ENCODE data around the gene NDUFA9. TPM values are rescaled to one million over a fixed set of nuclear protein-coding genes. Genes with fewer than 3 reads are reported as not detected.

NDUFA9 gene
- total RNA-seq, 2 experiments from 2014 or later = 72.0 to 123 TPM

DNA sequence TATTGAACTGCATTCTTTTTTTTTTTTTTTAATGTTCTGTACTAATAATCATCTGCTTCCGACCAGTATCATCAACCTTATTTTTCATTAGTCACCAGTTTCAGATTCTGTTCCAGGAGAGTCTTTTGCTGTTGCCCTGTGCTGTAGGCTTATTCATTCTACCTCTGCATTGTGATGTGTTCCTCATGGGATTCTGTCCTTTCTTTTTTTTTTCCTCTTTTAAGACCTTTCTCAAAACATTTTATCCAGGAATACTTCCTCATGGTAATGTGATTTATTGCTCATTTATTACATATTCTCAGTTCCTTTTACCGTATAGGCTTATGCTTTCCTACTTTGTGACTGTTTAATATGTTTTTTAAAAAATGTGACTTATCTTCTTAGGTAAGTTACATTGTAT, 4.8 kb downstream of the NDUFA9 start:
- Histone ChIP-seq H4K20me1 (ENCODE audit: insufficient read depth, low read length) (peaks cover 18% of the 10 kb centered on the region; the same call in 1 of the 2 replicates), H3K27ac (ENCODE audit: low read depth, low read length, poor library complexity, severe bottlenecking) (no peak overlapping the region), H3K9me3 (ENCODE audit: low read length) (no peaks in the 10 kb centered on the region), H3K4me3 (ENCODE audit: low read depth, low read length, poor library complexity, severe bottlenecking) (no peak overlapping the region), H3K4me1 (ENCODE audit: insufficient read depth, low read length, poor library complexity, severe bottlenecking) (peaks cover 22% of the 10 kb centered on the region), H3K36me3 (ENCODE audit: insufficient read depth, low read length) (peaks cover 69% of the 10 kb centered on the region), H3K4me2 (ENCODE audit: low read length) (no peak overlapping the region), H2AFZ (ENCODE audit: low read length) (no peak overlapping the region), H3K79me2 (ENCODE audit: insufficient read depth, low read depth, low read length) (peaks cover 52% of the 10 kb centered on the region), H3K9me2 (ENCODE audit: insufficient read depth, low read length) (no peaks in the 10 kb centered on the region)
- no peak for TF ChIP-seq CTCF (conservative IDR thresholded peaks at IDR 0.05; ENCODE audit: low read length)
- TF ChIP-seq EZH2phosphoT487 (IDR thresholded peaks at IDR 0.05; ENCODE audit: borderline replicate concordance, low read depth, low read length) = no peak
- BruUV-seq (replicated peaks) = no TSS peak
- ChIA-PET CTCF (ENCODE audit: unreplicated experiment) (no interaction called here), POLR2A (no interaction called here)
- no peak for DNase-seq (ENCODE audit: low spot score)
- intact Hi-C loops (cut with micrococcal nuclease; ENCODE audit: unreplicated experiment) = no loop called here

DNA sequence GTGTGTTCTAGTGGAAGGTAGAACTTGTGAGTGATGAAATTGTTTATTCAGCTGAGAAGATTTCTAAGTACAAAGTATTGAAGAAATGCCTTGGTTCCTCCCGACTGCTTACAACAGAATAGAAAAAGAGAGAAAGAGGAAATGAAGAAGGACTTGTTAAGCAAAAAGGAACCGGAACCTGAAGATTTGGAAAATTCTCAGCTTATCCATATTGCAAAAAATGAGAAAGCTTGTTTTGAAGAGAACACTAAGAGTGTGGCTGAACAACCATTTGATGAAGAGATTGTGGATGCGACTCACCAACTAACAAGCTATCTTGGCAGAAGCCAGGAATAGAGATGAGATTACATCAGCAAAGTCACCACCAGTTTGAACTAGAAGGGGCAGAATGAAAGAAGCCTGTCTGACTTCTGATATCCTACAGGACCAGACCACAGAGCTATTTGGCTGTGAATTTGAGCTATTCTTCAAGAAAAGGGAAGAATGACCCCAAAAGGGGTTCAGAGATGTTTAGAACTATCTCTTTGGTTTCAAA, 15.1 kb downstream of the NDUFA9 start:
- H3K9me3 ChIP-seq (ENCODE audit: low read length) = no peaks in the 10 kb centered on the region
- H3K4me3 ChIP-seq (ENCODE audit: low read depth, low read length, poor library complexity, severe bottlenecking) = no peak overlapping the region
- H3K36me3 ChIP-seq (ENCODE audit: insufficient read depth, low read length) = peaks cover 100% of the 10 kb centered on the region
- TF ChIP-seq EZH2phosphoT487 (IDR thresholded peaks at IDR 0.05; ENCODE audit: borderline replicate concordance, low read depth, low read length) (no peak), CTCF (conservative IDR thresholded peaks at IDR 0.05; ENCODE audit: low read length) (no peak)
- no peak for DNase-seq (ENCODE audit: low spot score)
- no peak overlapping the region for H3K27ac ChIP-seq (ENCODE audit: low read depth, low read length, poor library complexity, severe bottlenecking)
- CTCF ChIA-PET (ENCODE audit: unreplicated experiment) = no interaction called here
- H3K4me2 ChIP-seq (ENCODE audit: low read length) = no peak overlapping the region
- no peak overlapping the region for H2AFZ ChIP-seq (ENCODE audit: low read length)
- H3K79me2 ChIP-seq (ENCODE audit: insufficient read depth, low read depth, low read length) = no peaks in the 10 kb centered on the region
- H4K20me1 ChIP-seq (ENCODE audit: insufficient read depth, low read length) = no peaks in the 10 kb centered on the region
- no peaks in the 10 kb centered on the region for H3K4me1 ChIP-seq (ENCODE audit: insufficient read depth, low read length, poor library complexity, severe bottlenecking)
- POLR2A ChIA-PET = interaction anchor here (0.6 to 0.7 kb wide), 2 partner anchors 11 to 27 kb away, joined by 3 to 4 read pairs; no protein-coding TSS in a partner anchor
- intact Hi-C loops (cut with micrococcal nuclease; ENCODE audit: unreplicated experiment) = no loop called here
- H3K9me2 ChIP-seq (ENCODE audit: insufficient read depth, low read length) = no peaks in the 10 kb centered on the region
- BruUV-seq (replicated peaks) = no TSS peak

DNA sequence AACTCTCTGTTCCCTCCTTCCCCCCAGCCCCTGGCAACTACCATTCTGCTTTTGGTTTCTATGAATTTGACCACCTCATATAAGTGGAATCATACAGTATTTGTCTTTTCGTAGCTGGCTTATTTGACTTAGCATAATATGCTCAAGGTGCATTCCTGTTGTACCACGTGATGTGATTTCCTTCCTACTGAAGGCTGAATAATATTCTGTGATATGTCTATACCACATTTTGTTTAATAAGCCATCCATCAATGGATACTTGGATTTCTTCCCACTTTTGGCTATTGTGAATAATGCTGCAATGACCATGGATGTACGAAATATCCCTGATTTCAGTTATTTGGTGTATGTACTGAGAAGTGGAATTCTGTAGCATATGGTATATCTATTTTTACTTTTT, 16.3 kb downstream of the NDUFA9 start:
- peaks cover 100% of the 10 kb centered on the region for H3K36me3 ChIP-seq (ENCODE audit: insufficient read depth, low read length)
- intact Hi-C loops (cut with micrococcal nuclease; ENCODE audit: unreplicated experiment) = no loop called here
- no peaks in the 10 kb centered on the region for H4K20me1 ChIP-seq (ENCODE audit: insufficient read depth, low read length)
- no peaks in the 10 kb centered on the region for H3K79me2 ChIP-seq (ENCODE audit: insufficient read depth, low read depth, low read length)
- no peaks in the 10 kb centered on the region for H3K9me2 ChIP-seq (ENCODE audit: insufficient read depth, low read length)
- H3K4me1 ChIP-seq (ENCODE audit: insufficient read depth, low read length, poor library complexity, severe bottlenecking) = no peaks in the 10 kb centered on the region
- ChIA-PET POLR2A (no interaction called here), CTCF (ENCODE audit: unreplicated experiment) (no interaction called here)
- no peak overlapping the region for H3K4me2 ChIP-seq (ENCODE audit: low read length)
- no peak overlapping the region for H2AFZ ChIP-seq (ENCODE audit: low read length)
- H3K9me3 ChIP-seq (ENCODE audit: low read length) = no peaks in the 10 kb centered on the region
- TF ChIP-seq CTCF (conservative IDR thresholded peaks at IDR 0.05; ENCODE audit: low read length) (no peak), EZH2phosphoT487 (IDR thresholded peaks at IDR 0.05; ENCODE audit: borderline replicate concordance, low read depth, low read length) (no peak)
- no peak overlapping the region for H3K27ac ChIP-seq (ENCODE audit: low read depth, low read length, poor library complexity, severe bottlenecking)
- H3K4me3 ChIP-seq (ENCODE audit: low read depth, low read length, poor library complexity, severe bottlenecking) = no peak overlapping the region
- no peak for DNase-seq (ENCODE audit: low spot score)
- BruUV-seq (replicated peaks) = no TSS peak
